ENCODE measurements around the gene COL8A1. TPM values are rescaled to one million over a fixed set of nuclear protein-coding genes. Genes with fewer than 3 reads are reported as not detected.

The COL8A1 gene
- polyA plus RNA-seq, 3 donors: not detected

GRCh38 chr3:99647081-99647480, 8.7 kb downstream of the COL8A1 start:
- no CpG with 5 or more reads among the region's 3 CpGs for WGBS (ENCODE audit: insufficient coverage)
- no peak for TF ChIP-seq CTCF (IDR thresholded peaks at IDR 0.05)
- peaks cover 0 to 3% (median 0%) of the 10 kb centered on the region in 3 donors for H3K27me3 Mint-ChIP-seq (ENCODE audit: low read depth in 3 of 3)
- H2AFZ ChIP-seq (ENCODE audit: insufficient read depth, low read depth, low read length, poor library complexity, severe bottlenecking): no peak overlapping the region
- H3K4me2 ChIP-seq (replicated peaks; ENCODE audit: extremely low read depth, low read length, poor library complexity, severe bottlenecking): no peak overlapping the region
- H3K4me1 Mint-ChIP-seq: no peaks in the 10 kb centered on the region
- no peak overlapping the region for H3K4me3 ChIP-seq (replicated peaks in 1 of 3; ENCODE audit: low read depth in 2 of 3, low read length in 3 of 3)
- intact Hi-C loops (cut with micrococcal nuclease): no loop called here
- H3K27me3 ChIP-seq (ENCODE audit: control insufficient read depth in 2 of 2, insufficient read depth in 2 of 2, low read length in 2 of 2): no peaks in the 10 kb centered on the region
- no peaks in the 10 kb centered on the region for H4K20me1 ChIP-seq (ENCODE audit: insufficient read depth, low read length)
- no peaks in the 10 kb centered on the region for H3K9me3 Mint-ChIP-seq
- no peak overlapping the region for H3K27ac Mint-ChIP-seq
- no peaks in the 10 kb centered on the region for H3K36me3 Mint-ChIP-seq
- H3K27ac ChIP-seq (ENCODE audit: low read depth in 1 of 2, low read length in 2 of 2): no peak overlapping the region
- no peaks in the 10 kb centered on the region for H3K9me3 ChIP-seq (replicated peaks in 1 of 2; ENCODE audit: control insufficient read depth in 1 of 2, insufficient read depth in 1 of 2, low read length in 2 of 2)
- H3K79me2 ChIP-seq (ENCODE audit: insufficient read depth, low read length): no peaks in the 10 kb centered on the region
- H3K36me3 ChIP-seq (replicated peaks in 1 of 2; ENCODE audit: control insufficient read depth in 1 of 2, insufficient read depth in 2 of 2, low read length in 2 of 2): no peaks in the 10 kb centered on the region
- no peak for DNase-seq
- no peak overlapping the region for H3K9ac ChIP-seq (ENCODE audit: insufficient read depth, low read length, poor library complexity, severe bottlenecking)
- H3K4me1 ChIP-seq (ENCODE audit: control insufficient read depth in 1 of 2, insufficient read depth in 2 of 2, low read length in 2 of 2): no peaks in the 10 kb centered on the region
- no peak overlapping the region for H3K4me3 Mint-ChIP-seq

GRCh38 chr3:99648101-99648500, 9.7 kb downstream of the COL8A1 start:
- Mint-ChIP-seq H3K4me3 (no peak overlapping the region), H3K27ac (no peak overlapping the region), H3K36me3 (no peaks in the 10 kb centered on the region), H3K27me3 (ENCODE audit: low read depth in 3 of 3) (peaks cover 0 to 3% (median 0%) of the 10 kb centered on the region in 3 donors), H3K9me3 (no peaks in the 10 kb centered on the region), H3K4me1 (no peaks in the 10 kb centered on the region)
- H3K4me2 ChIP-seq (replicated peaks; ENCODE audit: extremely low read depth, low read length, poor library complexity, severe bottlenecking): no peak overlapping the region
- no peak for DNase-seq
- H3K4me3 ChIP-seq (replicated peaks in 1 of 3; ENCODE audit: low read depth in 2 of 3, low read length in 3 of 3): no peak overlapping the region
- no peaks in the 10 kb centered on the region for H3K27me3 ChIP-seq (ENCODE audit: control insufficient read depth in 2 of 2, insufficient read depth in 2 of 2, low read length in 2 of 2)
- no peak overlapping the region for H3K27ac ChIP-seq (ENCODE audit: low read depth in 1 of 2, low read length in 2 of 2)
- no peak for TF ChIP-seq CTCF (IDR thresholded peaks at IDR 0.05)
- intact Hi-C loops (cut with micrococcal nuclease): no loop called here
- no peak overlapping the region for H2AFZ ChIP-seq (ENCODE audit: insufficient read depth, low read depth, low read length, poor library complexity, severe bottlenecking)
- WGBS (ENCODE audit: insufficient coverage): 100% methylated on average over 2 of the region's 5 CpGs
- H3K9me3 ChIP-seq (replicated peaks in 1 of 2; ENCODE audit: control insufficient read depth in 1 of 2, insufficient read depth in 1 of 2, low read length in 2 of 2): no peaks in the 10 kb centered on the region
- H3K9ac ChIP-seq (ENCODE audit: insufficient read depth, low read length, poor library complexity, severe bottlenecking): no peak overlapping the region
- H3K4me1 ChIP-seq (ENCODE audit: control insufficient read depth in 1 of 2, insufficient read depth in 2 of 2, low read length in 2 of 2): no peaks in the 10 kb centered on the region
- no peaks in the 10 kb centered on the region for H3K36me3 ChIP-seq (replicated peaks in 1 of 2; ENCODE audit: control insufficient read depth in 1 of 2, insufficient read depth in 2 of 2, low read length in 2 of 2)
- no peaks in the 10 kb centered on the region for H3K79me2 ChIP-seq (ENCODE audit: insufficient read depth, low read length)
- H4K20me1 ChIP-seq (ENCODE audit: insufficient read depth, low read length): no peaks in the 10 kb centered on the region
